ENCODE results near the gene CYBB. TPM values are rescaled to one million over a fixed set of nuclear protein-coding genes. Genes with fewer than 3 reads are reported as not detected.
A peak's percentile ranks its signal among the peaks of the same experiment; 100 is the strongest.

CYBB gene
- total and polyA plus RNA-seq, 12 donors, result 1.9 to 106 (median 7.4) TPM

DNA sequence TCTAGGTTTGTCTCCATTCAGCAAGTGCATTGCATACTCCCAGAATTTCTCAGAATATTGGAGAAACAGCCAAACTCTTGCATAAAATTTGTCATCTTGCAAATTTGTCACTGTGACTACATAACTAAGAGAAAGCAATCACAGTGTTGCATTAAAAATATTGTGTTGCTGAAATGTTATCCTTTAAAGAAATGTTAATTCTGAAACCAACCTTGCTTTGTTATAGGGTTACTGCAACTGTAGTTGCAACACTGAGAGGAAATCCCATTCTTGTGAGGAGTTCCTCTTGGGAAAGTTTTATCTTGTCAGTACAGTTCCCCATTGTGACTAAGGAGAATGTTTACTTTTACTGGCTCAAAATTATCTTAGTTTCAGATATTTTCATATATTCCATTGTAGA lies 20.9 kb downstream of the CYBB start:
- TF ChIP-seq, protein P1, sequence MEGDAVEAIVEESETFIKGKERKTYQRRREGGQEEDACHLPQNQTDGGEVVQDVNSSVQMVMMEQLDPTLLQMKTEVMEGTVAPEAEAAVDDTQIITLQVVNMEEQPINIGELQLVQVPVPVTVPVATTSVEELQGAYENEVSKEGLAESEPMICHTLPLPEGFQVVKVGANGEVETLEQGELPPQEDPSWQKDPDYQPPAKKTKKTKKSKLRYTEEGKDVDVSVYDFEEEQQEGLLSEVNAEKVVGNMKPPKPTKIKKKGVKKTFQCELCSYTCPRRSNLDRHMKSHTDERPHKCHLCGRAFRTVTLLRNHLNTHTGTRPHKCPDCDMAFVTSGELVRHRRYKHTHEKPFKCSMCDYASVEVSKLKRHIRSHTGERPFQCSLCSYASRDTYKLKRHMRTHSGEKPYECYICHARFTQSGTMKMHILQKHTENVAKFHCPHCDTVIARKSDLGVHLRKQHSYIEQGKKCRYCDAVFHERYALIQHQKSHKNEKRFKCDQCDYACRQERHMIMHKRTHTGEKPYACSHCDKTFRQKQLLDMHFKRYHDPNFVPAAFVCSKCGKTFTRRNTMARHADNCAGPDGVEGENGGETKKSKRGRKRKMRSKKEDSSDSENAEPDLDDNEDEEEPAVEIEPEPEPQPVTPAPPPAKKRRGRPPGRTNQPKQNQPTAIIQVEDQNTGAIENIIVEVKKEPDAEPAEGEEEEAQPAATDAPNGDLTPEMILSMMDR (IDR thresholded peaks at IDR 0.05), result no peak
- intact Hi-C loops (cut with DNase I), result no loop called here
- Histone ChIP-seq H3K9me3 (no peaks in the 10 kb centered on the region), H3K27me3 (peaks cover 0 to 20% (median 0%) of the 10 kb centered on the region in 7 donors), H3K4me1 (peaks cover 0 to 18% (median 0%) of the 10 kb centered on the region in 9 donors), H3K4me3 (no peak overlapping the region), H3K36me3 (no peaks in the 10 kb centered on the region), H3K27ac (peak overlapping the region in 1 of 10 donors; percentile 24)
- DNase-seq, result no peak
- ATAC-seq, result no peak

DNA sequence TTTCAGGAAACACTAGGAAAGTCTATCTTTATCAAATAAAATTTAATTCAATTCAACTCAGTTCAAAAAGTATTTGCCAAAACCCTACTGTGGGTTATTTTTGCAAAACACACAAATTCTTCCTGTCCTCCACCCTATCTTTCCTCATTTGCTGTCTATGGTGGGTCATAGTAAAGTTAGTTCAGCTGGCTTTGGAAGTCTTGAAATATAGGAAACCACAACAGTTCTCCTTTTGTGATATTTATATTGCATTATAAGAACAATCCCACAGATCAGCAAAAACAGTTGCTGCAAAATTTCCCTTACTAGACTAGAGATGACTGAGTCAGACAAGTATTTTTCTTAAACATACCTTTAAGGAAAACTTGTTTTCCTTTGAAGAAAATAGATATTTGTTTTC lies 22.2 kb downstream of the CYBB start:
- intact Hi-C loops (cut with DNase I), result no loop called here
- no peak for ATAC-seq
- Histone ChIP-seq H3K4me1 (peaks cover 0 to 18% (median 0%) of the 10 kb centered on the region in 9 donors), H3K9me3 (no peaks in the 10 kb centered on the region), H3K36me3 (peaks cover 0 to 6% (median 0%) of the 10 kb centered on the region in 9 donors), H3K27ac (peak overlapping the region in 1 of 10 donors; percentile 21), H3K4me3 (no peak overlapping the region), H3K27me3 (peaks cover 0 to 26% (median 0%) of the 10 kb centered on the region in 7 donors)
- DNase-seq, result no peak
- TF ChIP-seq, protein P1 (IDR thresholded peaks at IDR 0.05), result no peak

DNA sequence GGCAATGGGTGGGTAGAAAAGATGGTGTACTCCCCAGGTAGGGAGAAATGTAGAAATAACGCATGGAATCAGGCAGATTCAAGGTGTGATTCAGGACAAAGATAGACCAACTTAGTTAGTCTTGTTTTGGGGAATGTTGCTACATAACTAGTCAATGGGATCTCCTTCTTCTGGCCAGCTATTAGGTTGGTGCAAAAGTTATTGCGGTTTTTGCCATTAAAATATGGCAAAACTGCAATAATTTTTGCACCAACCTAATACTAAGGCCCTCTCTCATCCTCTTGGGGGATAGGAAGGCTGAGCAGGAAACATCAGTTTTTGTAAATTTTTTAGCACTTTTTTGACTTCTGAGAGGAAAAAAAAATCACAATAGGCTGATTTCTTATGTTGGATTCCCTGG lies 23.2 kb downstream of the CYBB start:
- no peak for DNase-seq
- Histone ChIP-seq H3K36me3 (peaks cover 0 to 12% (median 0%) of the 10 kb centered on the region in 9 donors), H3K27ac (no peak overlapping the region), H3K4me3 (no peak overlapping the region), H3K4me1 (peaks cover 0 to 12% (median 0%) of the 10 kb centered on the region in 9 donors), H3K27me3 (peaks cover 0 to 26% (median 0%) of the 10 kb centered on the region in 7 donors), H3K9me3 (no peaks in the 10 kb centered on the region)
- no peak for ATAC-seq
- 95 to 97% methylated on average over 2 of the region's 2 CpGs for WGBS, 2 donors
- TF ChIP-seq, protein P1 (IDR thresholded peaks at IDR 0.05), result no peak
- intact Hi-C loops (cut with DNase I), result no loop called here

DNA sequence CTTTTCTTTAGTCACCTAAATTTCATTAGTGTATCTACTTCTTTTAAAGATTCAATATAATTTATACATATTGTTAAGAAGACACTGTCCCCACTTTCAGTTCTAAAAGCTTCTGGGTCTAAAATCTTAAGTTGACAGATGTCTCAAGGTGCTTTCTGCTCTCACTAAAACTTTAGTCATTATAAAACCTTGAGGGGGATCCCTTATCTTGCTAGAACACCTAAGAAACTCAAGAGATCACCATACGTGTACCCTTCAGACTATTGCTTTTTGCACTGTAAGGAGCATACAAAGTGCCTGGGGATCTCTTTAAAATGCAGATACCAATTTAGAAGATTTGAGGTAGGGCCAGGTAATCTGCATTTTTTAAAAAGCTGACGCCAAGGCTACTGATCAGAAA lies 30.1 kb downstream of the CYBB start:
- H3K4me3 ChIP-seq, result no peak overlapping the region
- WGBS, 2 donors, result 88 to 90% methylated on average over 2 of the region's 2 CpGs
- intact Hi-C loops (cut with DNase I), result no loop called here
- TF ChIP-seq, protein P1 (IDR thresholded peaks at IDR 0.05), result no peak
- H3K36me3 ChIP-seq, result peaks cover 0 to 30% (median 0%) of the 10 kb centered on the region in 9 donors
- H3K4me1 ChIP-seq, result peaks cover 0 to 13% (median 0%) of the 10 kb centered on the region in 9 donors
- no peaks in the 10 kb centered on the region for H3K9me3 ChIP-seq
- peaks cover 0 to 32% (median 0%) of the 10 kb centered on the region in 7 donors for H3K27me3 ChIP-seq
- no peak for ATAC-seq
- DNase-seq, result no peak
- no peak overlapping the region for H3K27ac ChIP-seq

Data from heart right ventricle (tissue), 16 donors.